HepG2 (cell line): Measurements from ENCODE around the gene IL17C. TPM values are rescaled to one million over a fixed set of nuclear protein-coding genes. Genes with fewer than 3 reads are reported as not detected.
A peak's percentile ranks its signal among the peaks of the same experiment; 100 is the strongest.

ENCODE experiments used
- MZF1 ChIP-seq: sonication (generic); formaldehyde crosslinking; IDR thresholded peaks from 2 replicates; pipeline ENCODE4 v1.8.1; 2023; ENCODE audit warnings: mild to moderate bottlenecking, missing genetic modification reagents, borderline replicate concordance
- RERE ChIP-seq: IDR thresholded peaks from 2 replicates; pipeline ENCODE4 v1.6.1; 2016; ENCODE audit warnings: low read depth, missing genetic modification reagents, missing compliant biosample characterization
- TRAFD1 ChIP-seq: sonication (generic); formaldehyde crosslinking; IDR thresholded peaks from 2 replicates; pipeline ENCODE4 v1.5.1; 2020; ENCODE audit warnings: missing genetic modification reagents, mild to moderate bottlenecking, borderline replicate concordance
- ZFP82 ChIP-seq: sonication (generic); formaldehyde crosslinking; IDR thresholded peaks from 2 replicates; pipeline ENCODE4 v1.5.1; 2020; ENCODE audit warnings: mild to moderate bottlenecking, missing genetic modification reagents, borderline replicate concordance
- ZMYM3 ChIP-seq: sonication (generic); formaldehyde crosslinking; IDR thresholded peaks from 2 replicates; pipeline ENCODE4 v1.5.1; 2020; ENCODE audit warnings: mild to moderate bottlenecking, missing genetic modification reagents
- ZNF18 ChIP-seq: sonication (generic); formaldehyde crosslinking; IDR thresholded peaks from 2 replicates; pipeline ENCODE4 v1.8.0; 2022; ENCODE audit warnings: mild to moderate bottlenecking, missing genetic modification reagents; ENCODE audit not compliant: insufficient replicate concordance
- ZNF3 ChIP-seq: IDR thresholded peaks from 2 replicates; pipeline ENCODE4 v1.7.0; 2017; ENCODE audit warnings: inconsistent platforms
- ZNF615 ChIP-seq: sonication (generic); formaldehyde crosslinking; IDR thresholded peaks from 2 replicates; pipeline ENCODE4 v1.5.0; 2020; ENCODE audit warnings: mild to moderate bottlenecking, missing genetic modification reagents, borderline replicate concordance
- ZNF672 ChIP-seq: sonication (generic); formaldehyde crosslinking; IDR thresholded peaks from 2 replicates; pipeline ENCODE4 v1.8.1; 2022; ENCODE audit warnings: missing genetic modification reagents
- polyA plus RNA-seq, 8 experiments: library from polyadenylated mRNA; depleted of rRNA in 3 of 8; stranded (reverse) in 7 of 8; unstranded in 1 of 8; fragments of >200 nt; fragmentation: Illumina TruSeq in 4 of 8; extraction: Trizol in 4 of 8; gene quantifications; 2 replicates each; pipeline versions ENCODE4 v1.2.1 to v1.2.3, GENCODE V29; 2011 to 2016; ENCODE audit warnings: low read depth in 4 of 8, missing spikeins in 1 of 8, mixed read lengths in 1 of 8; ENCODE audit not compliant: insufficient read depth in 1 of 8
- total RNA-seq, 5 experiments: library from RNA; depleted of rRNA; stranded (reverse); fragments of >200 nt; fragmentation: Illumina TruSeq; extraction: Trizol; gene quantifications; 2 replicates each; pipeline ENCODE4 v1.2.3, GENCODE V29; 2016; ENCODE audit warnings: low read depth in 1 of 5
- TF ChIP-seq, protein P1 (sequence below): sonication (generic); formaldehyde crosslinking; IDR thresholded peaks from 2 replicates; pipeline ENCODE4 v1.5.1; 2020; ENCODE audit warnings: missing genetic modification reagents, mild to moderate bottlenecking, borderline replicate concordance

The IL17C gene
- total and polyA plus RNA-seq, 2 of the 13 experiments (the other 11 are each of a cell fraction or from before 2014, with no cell fraction given) = not detected

DNA sequence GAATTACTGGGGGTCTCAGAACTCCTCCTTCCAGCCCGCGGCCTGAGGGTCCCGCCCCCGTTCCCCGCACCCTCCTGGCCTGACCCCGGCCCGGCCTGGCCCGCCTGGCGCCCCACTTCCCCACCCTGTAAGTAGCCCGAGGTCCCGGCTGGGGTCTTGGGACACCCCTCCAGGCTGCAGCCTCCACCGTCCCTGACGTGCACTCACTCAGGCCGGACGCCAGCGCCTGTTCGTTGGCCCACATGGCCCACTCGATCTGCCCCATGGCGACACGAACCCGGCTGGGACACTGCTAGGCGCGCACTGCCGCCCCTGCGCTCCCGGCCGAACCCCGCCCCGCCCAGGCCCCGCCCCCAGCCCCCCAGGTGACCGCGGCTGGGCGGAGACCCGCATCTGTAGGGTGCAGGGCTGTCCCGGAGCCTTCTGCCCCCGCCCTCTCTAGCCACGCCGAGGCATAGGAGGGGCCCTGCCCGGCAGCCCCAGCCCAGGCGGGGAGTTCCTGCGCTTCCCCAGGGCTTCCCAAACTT is 12.4 kb downstream of the IL17C start, which contains the start of gene CYBA (continued):
- TF ChIP-seq ZNF615 (CRISPR knock-in tag) (no peak), ZFP82 (no peak), MZF1 (no peak), ZNF3 (no peak), ZNF672 (CRISPR knock-in tag) (peak; percentile 80), ZMYM3 (peak; percentile 26; the same call in 1 of the 2 replicates), RERE (CRISPR knock-in tag) (peak; percentile 11; the same call in 1 of the 2 replicates), TRAFD1 (no peak), ZNF18 (peak; percentile 59)
- TF ChIP-seq, protein P1, sequence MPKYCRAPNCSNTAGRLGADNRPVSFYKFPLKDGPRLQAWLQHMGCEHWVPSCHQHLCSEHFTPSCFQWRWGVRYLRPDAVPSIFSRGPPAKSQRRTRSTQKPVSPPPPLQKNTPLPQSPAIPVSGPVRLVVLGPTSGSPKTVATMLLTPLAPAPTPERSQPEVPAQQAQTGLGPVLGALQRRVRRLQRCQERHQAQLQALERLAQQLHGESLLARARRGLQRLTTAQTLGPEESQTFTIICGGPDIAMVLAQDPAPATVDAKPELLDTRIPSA = peak; percentile 97
